Panc1 (cell line): ENCODE data around the gene PLCD3. TPM values are rescaled to one million over a fixed set of nuclear protein-coding genes. Genes with fewer than 3 reads are reported as not detected.
"Not testable (repeated sequence)": the region's sequence is repeated elsewhere in the genome, so short reads cannot be mapped to it uniquely, and the experiment has no call there.

Source experiments
- ATAC-seq: fragments of 200-7000 bp; cut with Tn5 transposase; 2 replicates; pipeline ENCODE4 v1.9.1; 2020; ENCODE audit warnings: mild to moderate bottlenecking, moderate library complexity
- BruUV-seq: library from RNA; stranded (reverse); fragments of 400-500 nt; replicated peaks from 2 replicates; lab custom pipeline; 2021; lab: Mats Ljungman, UMichigan
- CTCF ChIA-PET: fragments of 300-600 bp; sonication (Branson Sonifier 250); formaldehyde crosslinking; loops from one replicate; lab custom pipeline; 2022; ENCODE audit warnings: antibody characterized with exemption; lab: Charles Lee
- POLR2A ChIA-PET: fragments of 300-600 bp; sonication (Branson Sonifier 250); formaldehyde crosslinking; loops from one replicate; lab custom pipeline; 2022; ENCODE audit warnings: antibody characterized with exemption; lab: Charles Lee
- DNase-seq: peaks from one replicate; pipeline ENCODE4 v3.0.0-alpha.2; 2010; ENCODE audit warnings: low read depth, low spot score
- H3K27ac ChIP-seq: 2 replicates; pipeline ENCODE4 v1.5.1; 2011; ENCODE audit warnings: mild to moderate bottlenecking, low read length, inconsistent platforms
- H3K27me3 ChIP-seq: fragments of 200-500 bp; sonication (Bioruptor generic); 2 replicates; pipeline ENCODE4 v1.6.0; 2014; ENCODE audit warnings: low read length, inconsistent platforms; ENCODE audit not compliant: control insufficient read depth, insufficient read depth
- H3K36me3 ChIP-seq: fragments of 200-500 bp; sonication (Bioruptor generic); 2 replicates; pipeline ENCODE4 v1.5.1; 2014; ENCODE audit warnings: inconsistent platforms, mild to moderate bottlenecking, low read length, moderate library complexity; ENCODE audit not compliant: control insufficient read depth, insufficient read depth
- H3K4me1 ChIP-seq: 2 replicates; pipeline ENCODE4 v1.5.1; 2011; ENCODE audit warnings: inconsistent platforms, mild to moderate bottlenecking, low read length, moderate library complexity; ENCODE audit not compliant: control insufficient read depth, insufficient read depth
- H3K4me3 ChIP-seq, 2 experiments: 2 replicates each; pipeline ENCODE4 v1.5.1; 2011 to 2012; ENCODE audit warnings: low read depth in 2 of 2, low read length in 2 of 2, mild to moderate bottlenecking in 2 of 2, inconsistent platforms in 1 of 2, moderate library complexity in 1 of 2
- H3K9me3 ChIP-seq: fragments of 200-500 bp; sonication (Bioruptor generic); 2 replicates; pipeline ENCODE4 v1.5.1; 2014; ENCODE audit warnings: low read depth, mild to moderate bottlenecking, inconsistent platforms, low read length, moderate library complexity; ENCODE audit not compliant: control insufficient read depth, insufficient read depth
- CTCF ChIP-seq: fragments of 450-650 bp; IDR thresholded peaks from 2 replicates; pipeline ENCODE4 v1.5.1; 2017; ENCODE audit warnings: mild to moderate bottlenecking
- POLR2AphosphoS5 ChIP-seq: IDR thresholded peaks from 2 replicates; pipeline ENCODE4 v1.6.1; 2012; ENCODE audit warnings: mild to moderate bottlenecking, low read depth, low read length, moderate library complexity
- REST ChIP-seq, 2 experiments: IDR thresholded peaks; 2 replicates each; pipeline ENCODE4 v1.6.1; 2011 to 2012; ENCODE audit warnings: low read depth in 2 of 2, control low read depth in 1 of 2, low read length in 1 of 2, mild to moderate bottlenecking in 1 of 2, moderate library complexity in 1 of 2; ENCODE audit not compliant: insufficient read depth in 1 of 2
- SIN3A ChIP-seq: IDR thresholded peaks from 2 replicates; pipeline ENCODE4 v1.6.1; 2012; ENCODE audit warnings: low read depth, mild to moderate bottlenecking, low read length, moderate library complexity, borderline replicate concordance; ENCODE audit not compliant: insufficient read depth
- TCF7L2 ChIP-seq: IDR thresholded peaks from 2 replicates; pipeline ENCODE4 v1.6.1; 2011; ENCODE audit warnings: mild to moderate bottlenecking, low read depth, low read length, inconsistent platforms
- in situ Hi-C: cut with HindIII; loops from 2 replicates; pipeline ENCODE4 v1.10.0; 2016; ENCODE audit warnings: low sequenced_read_pairs, low pct_unique_long_range_greater_than_20kb
- intact Hi-C: fragments of 100-400 bp; cut with micrococcal nuclease; formaldehyde crosslinking; loops from one replicate; pipeline ENCODE4 v1.10.0; 2022; ENCODE audit not compliant: unreplicated experiment
- total RNA-seq: library from RNA; stranded (reverse); gene quantifications from one replicate; pipeline ENCODE4 v1.2.1, GENCODE V29; 2021; ENCODE audit not compliant: unreplicated experiment

The PLCD3 gene
- total RNA-seq, 1 experiment from 2014 or later: 125 TPM

- intact Hi-C loops (no loop called here), in situ Hi-C loops (no loop called here)
- no peak for ATAC-seq
- Histone ChIP-seq H3K27me3 (no peaks in the 10 kb centered on the region), H3K4me1 (peaks cover 68% of the 10 kb centered on the region), H3K9me3 (no peaks in the 10 kb centered on the region), H3K36me3 (no peaks in the 10 kb centered on the region), H3K27ac (peak overlapping the region; percentile 69), H3K4me3 (no peak overlapping the region)
- BruUV-seq: no TSS peak
- POLR2A ChIA-PET: no interaction called here
- CTCF ChIA-PET: no interaction called here
- DNase-seq: no peak
- no peak for TF ChIP-seq POLR2AphosphoS5
- TF ChIP-seq REST (IDR thresholded peaks at IDR 0.05; ENCODE audit: insufficient read depth in 1 of 2, low read depth in 2 of 2, low read length in 1 of 2): no peak
- TF ChIP-seq CTCF: no peak
- TF ChIP-seq TCF7L2: no peak
- no peak for TF ChIP-seq SIN3A
These were observed 6.8 kb downstream of the PLCD3 start for GRCh38 chr17:45125509-45125908.

GRCh38 chr17:45124797-45125122 lies 7.6 kb downstream of the PLCD3 start:
- H3K9me3 ChIP-seq, BruUV-seq, H3K27me3 ChIP-seq, POLR2A ChIA-PET, intact Hi-C loops, H3K36me3 ChIP-seq, ATAC-seq, CTCF ChIA-PET, in situ Hi-C loops, H3K4me3 ChIP-seq, DNase-seq: not testable (repeated sequence)
- Histone ChIP-seq H3K27ac (peak overlapping the region; percentile 69), H3K4me1 (peaks cover 61% of the 10 kb centered on the region)

- POLR2A ChIA-PET: no interaction called here
- peaks cover 56% of the 10 kb centered on the region for H3K4me1 ChIP-seq
- in situ Hi-C loops: no loop called here
These were observed 8.2 kb downstream of the PLCD3 start for GRCh38 chr17:45123930-45124796.

More at GRCh38 chr17:45123930-45124796, 8.2 kb downstream of the PLCD3 start:
- H3K27me3 ChIP-seq: no peaks in the 10 kb centered on the region
- no peaks in the 10 kb centered on the region for H3K36me3 ChIP-seq
- peak overlapping the region; percentile 69 for H3K27ac ChIP-seq
- no peaks in the 10 kb centered on the region for H3K9me3 ChIP-seq
- no peak for DNase-seq
- peak; percentile 90 for ATAC-seq
- CTCF ChIA-PET: no interaction called here
- intact Hi-C loops: no loop called here
- no peak for TF ChIP-seq SIN3A
- no peak overlapping the region for H3K4me3 ChIP-seq
- no TSS peak for BruUV-seq
